Common myeloid progenitor, CD34-positive (primary cell): Measurements from ENCODE around the gene BRINP2.

Source experiments
- CTCF ChIA-PET: fragments of 350-600 bp; sonication (Branson Sonifier 250); formaldehyde crosslinking; loops from one replicate; lab custom pipeline; 2021; ENCODE audit warnings: antibody characterized with exemption; lab: Charles Lee
- POLR2A ChIA-PET: fragments of 350-600 bp; sonication (Branson Sonifier 250); formaldehyde crosslinking; loops from one replicate; lab custom pipeline; 2021; ENCODE audit warnings: antibody characterized with exemption; lab: Charles Lee
- DNase-seq, 3 donors: peaks; one replicate each; pipeline versions ENCODE4 v3.0.0 to v3.0.0-alpha.2; 2013
- H3K27ac ChIP-seq, 2 experiments: 1 replicate in 1 of 2; 2 replicates in 1 of 2; pipeline ENCODE4 v1.7.0; 2013; ENCODE audit warnings: inconsistent platforms in 2 of 2, low read length in 2 of 2, mild to moderate bottlenecking in 2 of 2, low read depth in 1 of 2, moderate library complexity in 1 of 2; ENCODE audit not compliant: severe bottlenecking in 2 of 2, insufficient read depth in 1 of 2, poor library complexity in 1 of 2
- H3K27me3 ChIP-seq, 5 experiments: replicated peaks in 2 of 5; 1 replicate in 3 of 5; 2 replicates in 2 of 5; pipeline versions ENCODE4 v1.6.1 to v1.7.0; 2013; ENCODE audit warnings: low read length in 4 of 5, mild to moderate bottlenecking in 2 of 5, moderate library complexity in 2 of 5, inconsistent platforms in 1 of 5; ENCODE audit not compliant: insufficient read depth in 5 of 5, control insufficient read depth in 4 of 5
- H3K36me3 ChIP-seq, 4 experiments: 1 replicate in 2 of 4; 2 replicates in 2 of 4; pipeline versions ENCODE4 v1.6.1 to v1.7.0; 2013; ENCODE audit warnings: low read length in 3 of 4, control low read depth in 1 of 4, mild to moderate bottlenecking in 1 of 4; ENCODE audit not compliant: control insufficient read depth in 4 of 4, insufficient read depth in 4 of 4
- H3K4me1 ChIP-seq, 4 experiments: 1 replicate in 3 of 4; 2 replicates in 1 of 4; pipeline versions ENCODE4 v1.6.1 to v1.7.1; 2013; ENCODE audit warnings: low read length in 3 of 4, mild to moderate bottlenecking in 3 of 4, control low read depth in 1 of 4, inconsistent platforms in 1 of 4, moderate library complexity in 1 of 4; ENCODE audit not compliant: control insufficient read depth in 4 of 4, insufficient read depth in 4 of 4; ENCODE audit errors: control extremely low read depth in 1 of 4
- H3K4me3 ChIP-seq, 7 experiments: 1 replicate in 4 of 7; 2 replicates in 3 of 7; pipeline versions ENCODE4 v1.5.1 to v1.7.0; 2013; ENCODE audit warnings: mild to moderate bottlenecking in 7 of 7, low read length in 6 of 7, moderate library complexity in 6 of 7, inconsistent platforms in 2 of 7, low read depth in 2 of 7, control low read depth in 1 of 7; ENCODE audit not compliant: insufficient read depth in 4 of 7, control insufficient read depth in 1 of 7; ENCODE audit errors: extremely low read depth in 1 of 7
- H3K9me3 ChIP-seq, 5 experiments: 1 replicate in 4 of 5; 2 replicates in 1 of 5; pipeline versions ENCODE4 v1.6.1 to v1.7.1; 2013; ENCODE audit warnings: low read length in 4 of 5, mild to moderate bottlenecking in 2 of 5, inconsistent platforms in 1 of 5, low read depth in 1 of 5, moderate library complexity in 1 of 5; ENCODE audit not compliant: control insufficient read depth in 4 of 5, insufficient read depth in 2 of 5; ENCODE audit errors: control extremely low read depth in 1 of 5
- WGBS: methylation state at CpG from one replicate; pipeline ENCODE4 v1.1.5; 2013; ENCODE audit not compliant: insufficient coverage; 5-methylcytosine and 5-hydroxymethylcytosine counted together

BRINP2 gene

DNA sequence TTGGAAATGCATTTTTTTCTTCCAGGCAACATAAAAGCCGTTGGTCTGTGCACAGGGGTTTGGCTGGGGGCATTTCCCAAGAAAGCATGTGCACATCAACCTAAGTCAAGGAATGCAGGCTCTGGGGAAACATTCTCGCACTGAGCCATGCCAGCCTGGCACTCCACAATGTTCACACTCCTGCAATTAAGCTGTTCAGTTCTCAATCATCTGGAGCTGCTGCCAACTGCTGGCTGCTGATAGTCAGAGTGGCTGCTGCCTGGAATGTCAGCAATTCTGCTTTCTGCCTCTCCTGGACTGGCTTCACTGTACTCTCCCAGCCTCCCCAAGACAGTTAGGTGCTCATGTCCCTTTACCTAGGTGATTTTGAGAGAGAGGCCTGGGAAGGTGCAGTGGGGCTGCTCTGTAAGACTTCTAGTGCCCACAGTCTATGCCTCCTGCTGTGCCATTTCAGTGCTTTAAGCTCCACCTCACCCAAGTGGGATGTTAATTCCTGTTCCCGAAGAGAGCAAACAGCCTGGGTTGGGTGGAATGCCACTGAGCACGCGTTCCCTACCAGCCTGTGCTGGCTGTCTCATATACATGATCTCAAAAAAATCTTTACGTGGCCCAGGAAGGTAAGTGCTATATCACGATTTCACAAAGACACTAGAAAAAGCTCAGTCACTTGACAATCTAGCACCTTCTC lies 131.7 kb downstream of the BRINP2 start:
- H3K36me3 ChIP-seq: no peaks in the 10 kb centered on the region
- no peak for DNase-seq
- H3K9me3 ChIP-seq: no peaks in the 10 kb centered on the region
- 84% methylated on average over 7 of the region's 7 CpGs for WGBS
- POLR2A ChIA-PET: no interaction called here
- H3K4me3 ChIP-seq: no peak overlapping the region
- H3K27ac ChIP-seq: no peak overlapping the region
- CTCF ChIA-PET: no interaction called here
- peaks cover 0 to 2% (median 0%) of the 10 kb centered on the region in 5 experiments for H3K27me3 ChIP-seq
- no peaks in the 10 kb centered on the region for H3K4me1 ChIP-seq

- WGBS: 58% methylated on average over 7 of the region's 11 CpGs
- Histone ChIP-seq H3K4me1 (no peaks in the 10 kb centered on the region), H3K36me3 (no peaks in the 10 kb centered on the region), H3K27me3 (peaks cover 0 to 2% (median 0%) of the 10 kb centered on the region in 5 experiments), H3K4me3 (no peak overlapping the region), H3K27ac (no peak overlapping the region), H3K9me3 (no peaks in the 10 kb centered on the region)
- POLR2A ChIA-PET: no interaction called here
- CTCF ChIA-PET: interaction anchor here (0.7 kb wide), 1 partner anchor 8 kb away, joined by 3 read pairs; no protein-coding TSS in a partner anchor
- no peak for DNase-seq
Observed at GRCh38 chr1:177305040-177306018, 134.6 kb downstream of the BRINP2 start.

DNA sequence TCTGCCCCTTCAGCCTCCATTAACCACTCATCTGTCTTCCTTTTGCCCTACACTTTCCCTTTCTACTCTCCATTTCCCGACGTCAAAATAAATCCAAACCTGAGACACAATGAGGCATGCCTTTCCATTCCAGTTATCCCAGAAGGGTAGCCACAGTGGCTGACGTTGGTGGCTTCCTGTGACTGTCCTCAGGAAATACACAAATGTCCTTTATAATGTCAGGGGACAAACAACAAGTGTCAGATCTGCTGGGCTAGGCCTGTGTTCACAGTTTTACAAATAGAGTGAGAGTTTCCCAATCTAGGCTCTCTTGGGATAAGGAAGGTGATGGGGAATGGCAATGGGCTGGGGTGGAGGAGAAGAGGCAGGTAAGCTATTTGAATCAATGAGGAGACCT lies 135.3 kb downstream of the BRINP2 start:
- Histone ChIP-seq H3K36me3 (no peaks in the 10 kb centered on the region), H3K27ac (no peak overlapping the region), H3K4me3 (no peak overlapping the region), H3K4me1 (no peaks in the 10 kb centered on the region), H3K27me3 (peaks cover 0 to 2% (median 0%) of the 10 kb centered on the region in 5 experiments), H3K9me3 (no peaks in the 10 kb centered on the region)
- POLR2A ChIA-PET: no interaction called here
- CTCF ChIA-PET: no interaction called here
- no peak for DNase-seq
- 20% methylated on average over 3 of the region's 3 CpGs for WGBS

DNA sequence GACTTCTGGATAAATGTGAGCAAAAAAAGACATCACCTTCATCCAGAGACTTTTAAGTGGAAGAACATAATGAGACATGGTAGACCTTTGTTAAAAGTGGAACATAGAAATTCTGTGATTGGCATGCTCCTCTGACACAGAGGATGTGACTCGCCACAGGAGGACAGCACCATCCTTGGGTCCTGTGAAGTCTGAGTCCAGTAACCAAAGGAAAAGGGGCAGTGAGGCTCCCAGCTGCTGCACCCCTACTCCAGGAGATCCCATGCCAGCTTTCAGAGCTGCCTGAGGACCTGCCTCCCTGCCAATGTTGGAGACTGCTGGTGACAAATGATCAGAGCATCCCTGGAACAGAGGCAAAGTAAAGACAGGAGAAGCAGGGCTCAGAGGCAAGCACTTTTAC lies 136.2 kb downstream of the BRINP2 start:
- H3K36me3 ChIP-seq: no peaks in the 10 kb centered on the region
- DNase-seq: no peak
- peaks cover 0 to 2% (median 0%) of the 10 kb centered on the region in 5 experiments for H3K27me3 ChIP-seq
- POLR2A ChIA-PET: no interaction called here
- no peaks in the 10 kb centered on the region for H3K9me3 ChIP-seq
- no peak overlapping the region for H3K27ac ChIP-seq
- H3K4me3 ChIP-seq: no peak overlapping the region
- CTCF ChIA-PET: no interaction called here
- 92% methylated on average over 1 of the region's 1 CpG for WGBS
- no peaks in the 10 kb centered on the region for H3K4me1 ChIP-seq

GRCh38 chr1:177307771-177308170 lies 137.0 kb downstream of the BRINP2 start:
- no peak overlapping the region for H3K4me3 ChIP-seq
- POLR2A ChIA-PET: no interaction called here
- H3K4me1 ChIP-seq: no peaks in the 10 kb centered on the region
- CTCF ChIA-PET: no interaction called here
- no peak overlapping the region for H3K27ac ChIP-seq
- peaks cover 0 to 2% (median 0%) of the 10 kb centered on the region in 5 experiments for H3K27me3 ChIP-seq
- H3K9me3 ChIP-seq: no peaks in the 10 kb centered on the region
- no peak for DNase-seq
- H3K36me3 ChIP-seq: no peaks in the 10 kb centered on the region

GRCh38 chr1:177309880-177310279 lies 139.1 kb downstream of the BRINP2 start:
- H3K27ac ChIP-seq: no peak overlapping the region
- WGBS: 80% methylated on average over 1 of the region's 2 CpGs
- no peaks in the 10 kb centered on the region for H3K36me3 ChIP-seq
- CTCF ChIA-PET: no interaction called here
- no peaks in the 10 kb centered on the region for H3K4me1 ChIP-seq
- no peaks in the 10 kb centered on the region for H3K9me3 ChIP-seq
- POLR2A ChIA-PET: no interaction called here
- H3K27me3 ChIP-seq: peaks cover 0 to 2% (median 0%) of the 10 kb centered on the region in 5 experiments
- DNase-seq: no peak
- H3K4me3 ChIP-seq: no peak overlapping the region

- H3K9me3 ChIP-seq: no peaks in the 10 kb centered on the region
- peaks cover 0 to 2% (median 0%) of the 10 kb centered on the region in 5 experiments for H3K27me3 ChIP-seq
- 100% methylated on average over 1 of the region's 1 CpG for WGBS
- H3K4me3 ChIP-seq: no peak overlapping the region
- DNase-seq: no peak
- no peak overlapping the region for H3K27ac ChIP-seq
- no peaks in the 10 kb centered on the region for H3K4me1 ChIP-seq
- H3K36me3 ChIP-seq: no peaks in the 10 kb centered on the region
- ChIA-PET POLR2A (no interaction called here), CTCF (no interaction called here)
Observed at GRCh38 chr1:177310326-177310725, 139.6 kb downstream of the BRINP2 start.
